Lung (tissue), 12 donors: ENCODE results near the gene IFT43. TPM values are rescaled to one million over a fixed set of nuclear protein-coding genes. Genes with fewer than 3 reads are reported as not detected.
A peak's percentile ranks its signal among the peaks of the same experiment; 100 is the strongest.

Experiments
- ATAC-seq: fragments of 200-7000 bp; cut with Tn5 transposase; one replicate; pipeline ENCODE4 v1.9.1; 2020; ENCODE audit warnings: moderate number of reproducible peaks; ENCODE audit not compliant: insufficient read depth, low FRiP score
- DNase-seq, 3 donors: peaks; one replicate each; pipeline ENCODE4 v3.0.0-alpha.2; 2013 to 2017
- H3K27ac ChIP-seq, 2 donors: one replicate each; pipeline ENCODE4 v1.5.1; 2013; ENCODE audit warnings: mild to moderate bottlenecking in 2 of 2, moderate library complexity in 2 of 2, control low read depth in 1 of 2, inconsistent platforms in 1 of 2, low read depth in 1 of 2, low read length in 1 of 2
- H3K27me3 ChIP-seq, 3 donors: one replicate each; pipeline ENCODE4 v1.5.1; 2013; ENCODE audit warnings: low read length in 2 of 3; ENCODE audit not compliant: control insufficient read depth in 3 of 3, insufficient read depth in 3 of 3
- H3K36me3 ChIP-seq, 4 donors: one replicate each; pipeline ENCODE4 v1.5.1; 2013; ENCODE audit warnings: low read length in 4 of 4, mild to moderate bottlenecking in 1 of 4, moderate library complexity in 1 of 4; ENCODE audit not compliant: control insufficient read depth in 4 of 4, insufficient read depth in 4 of 4
- H3K4me1 ChIP-seq, 5 donors: one replicate each; pipeline ENCODE4 v1.5.1; 2013; ENCODE audit warnings: low read length in 5 of 5, mild to moderate bottlenecking in 2 of 5, moderate library complexity in 1 of 5; ENCODE audit not compliant: control insufficient read depth in 5 of 5, insufficient read depth in 5 of 5
- H3K4me3 ChIP-seq: one replicate; pipeline ENCODE4 v1.5.1; 2013; ENCODE audit warnings: mild to moderate bottlenecking, control low read depth, moderate library complexity
- H3K9ac ChIP-seq, 2 donors: one replicate each; pipeline ENCODE4 v1.5.1; 2013; ENCODE audit warnings: low read length in 2 of 2, control low read depth in 1 of 2; ENCODE audit not compliant: insufficient read depth in 1 of 2
- H3K9me3 ChIP-seq, 4 donors: one replicate each; pipeline ENCODE4 v1.5.1; 2013; ENCODE audit warnings: low read length in 3 of 4, mild to moderate bottlenecking in 1 of 4, moderate library complexity in 1 of 4; ENCODE audit not compliant: control insufficient read depth in 4 of 4, insufficient read depth in 3 of 4
- WGBS, 2 donors: extraction: QIAGEN DNeasy Blood & Tissue Kit; methylation state at CpG; one replicate each; pipeline ENCODE4 v1.1.7; 2013; 5-methylcytosine and 5-hydroxymethylcytosine counted together
- polyA plus RNA-seq, 2 donors: library from polyadenylated mRNA; stranded (reverse); fragments of 200-250 nt; gene quantifications; one replicate each; pipeline ENCODE4 v1.2.1, GENCODE V29; 2013
- total RNA-seq, 2 donors: library from RNA; depleted of rRNA in 1 of 2; stranded (reverse); fragments of >200 nt in 1 of 2; gene quantifications; one replicate each; pipeline ENCODE4 v1.2.1, GENCODE V29; 2014 to 2021
- TF ChIP-seq, protein P1 (sequence below): IDR thresholded peaks from 2 replicates; pipeline ENCODE4 v1.5.1; 2012; ENCODE audit warnings: mild to moderate bottlenecking; ENCODE audit errors: control extremely low read depth, extremely low read depth
- donor health status: control.
- donor health status: control.
- donor health status: Bipolar disorder and iron deficiency.
- donor health status: healthy.
- donor health status: DM: yes; HTN: yes; CAD: no.

Gene IFT43
- total and polyA plus RNA-seq, 4 donors, result 35.4 to 51.6 (median 40.4) TPM

DNA sequence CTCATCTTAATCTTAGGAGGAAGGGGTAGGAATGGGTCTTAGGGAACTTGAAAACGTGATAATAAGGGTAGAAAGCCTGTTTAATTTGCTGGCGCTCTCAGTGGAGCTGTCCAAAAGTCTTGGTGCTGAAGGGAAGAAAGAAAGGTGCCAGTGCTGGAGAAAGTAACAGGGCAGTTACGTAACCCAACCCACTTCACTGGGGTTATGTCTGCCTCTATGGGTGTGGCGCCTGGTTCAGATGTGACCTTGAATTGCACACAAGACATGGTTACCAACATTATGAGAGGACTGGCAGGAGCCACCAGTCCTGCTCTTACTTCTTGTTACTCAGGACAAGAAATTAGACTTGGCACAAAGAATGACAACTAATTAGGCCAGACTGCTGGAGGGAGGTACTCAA, 147.5 kb downstream of the IFT43 start:
- H3K27me3 ChIP-seq, result peaks cover 6 to 60% (median 31%) of the 10 kb centered on the region in 3 donors
- no peak overlapping the region for H3K9ac ChIP-seq
- TF ChIP-seq, protein P1, sequence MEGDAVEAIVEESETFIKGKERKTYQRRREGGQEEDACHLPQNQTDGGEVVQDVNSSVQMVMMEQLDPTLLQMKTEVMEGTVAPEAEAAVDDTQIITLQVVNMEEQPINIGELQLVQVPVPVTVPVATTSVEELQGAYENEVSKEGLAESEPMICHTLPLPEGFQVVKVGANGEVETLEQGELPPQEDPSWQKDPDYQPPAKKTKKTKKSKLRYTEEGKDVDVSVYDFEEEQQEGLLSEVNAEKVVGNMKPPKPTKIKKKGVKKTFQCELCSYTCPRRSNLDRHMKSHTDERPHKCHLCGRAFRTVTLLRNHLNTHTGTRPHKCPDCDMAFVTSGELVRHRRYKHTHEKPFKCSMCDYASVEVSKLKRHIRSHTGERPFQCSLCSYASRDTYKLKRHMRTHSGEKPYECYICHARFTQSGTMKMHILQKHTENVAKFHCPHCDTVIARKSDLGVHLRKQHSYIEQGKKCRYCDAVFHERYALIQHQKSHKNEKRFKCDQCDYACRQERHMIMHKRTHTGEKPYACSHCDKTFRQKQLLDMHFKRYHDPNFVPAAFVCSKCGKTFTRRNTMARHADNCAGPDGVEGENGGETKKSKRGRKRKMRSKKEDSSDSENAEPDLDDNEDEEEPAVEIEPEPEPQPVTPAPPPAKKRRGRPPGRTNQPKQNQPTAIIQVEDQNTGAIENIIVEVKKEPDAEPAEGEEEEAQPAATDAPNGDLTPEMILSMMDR, result no peak
- H3K9me3 ChIP-seq, result peaks cover 0 to 7% (median 0%) of the 10 kb centered on the region in 4 donors
- no peaks in the 10 kb centered on the region for H3K36me3 ChIP-seq
- H3K27ac ChIP-seq, result no peak overlapping the region
- H3K4me1 ChIP-seq, result peaks cover 0 to 3% (median 0%) of the 10 kb centered on the region in 5 donors
- peak; percentile 61 to 72 (median 71) for DNase-seq
- no peak for ATAC-seq
- WGBS, 2 donors, result 17 to 23% methylated on average over 4 of the region's 4 CpGs
- no peak overlapping the region for H3K4me3 ChIP-seq

Other genes starting within 250 kb of the IFT43 start
- 10 to 100 TPM; 23.4 to 47.7 TPM for gene TGFB3, start 3.8 kb upstream of the IFT43 start, total RNA-seq
- 10 to 100 TPM in 1 of 2 donors, 1 to 10 TPM in 1; 7.7 to 16.5 TPM for gene TGFB3, start 3.8 kb upstream of the IFT43 start, polyA plus RNA-seq
- gene GPATCH2L, start 166.2 kb downstream of the IFT43 start, total RNA-seq, result 10 to 100 TPM; 48.0 to 69.9 TPM
- 10 to 100 TPM in 1 of 2 donors, 1 to 10 TPM in 1; 4.3 to 16.8 TPM for gene GPATCH2L, start 166.2 kb downstream of the IFT43 start, polyA plus RNA-seq